Activated CD8-positive, alpha-beta memory T cell treated with anti-CD3 and anti-CD28 coated beads, Interleukin-2, amount 50 U/mL, for 4 hours (primary cell): ENCODE data around the gene TMEM240.
"Not testable (repeated sequence)": the region's sequence is repeated elsewhere in the genome, so short reads cannot be mapped to it uniquely, and the experiment has no call there.

Source experiments
- DNase-seq: peaks from one replicate; pipeline ENCODE4 v3.0.0-alpha.2; 2020

The TMEM240 gene

GRCh38 chr1:1523226-1523625, 17.2 kb downstream of the TMEM240 start:
- not testable (repeated sequence) for DNase-seq

- not testable (repeated sequence) for DNase-seq
These were observed 17.9 kb downstream of the TMEM240 start for GRCh38 chr1:1522536-1522935.

GRCh38 chr1:1521331-1521730, 19.1 kb downstream of the TMEM240 start:
- no peak for DNase-seq

- not testable (repeated sequence) for DNase-seq
These were observed 20.5 kb downstream of the TMEM240 start for GRCh38 chr1:1519805-1520505.

GRCh38 chr1:1518621-1519007, 21.8 kb downstream of the TMEM240 start:
- not testable (repeated sequence) for DNase-seq

- no peak for DNase-seq
These were observed 22.3 kb downstream of the TMEM240 start for GRCh38 chr1:1517973-1518620.

- not testable (repeated sequence) for DNase-seq
These were observed 23.5 kb downstream of the TMEM240 start for GRCh38 chr1:1516923-1517322.

- DNase-seq: not testable (repeated sequence)
These were observed 26.0 kb downstream of the TMEM240 start for GRCh38 chr1:1514376-1514775.

- DNase-seq: not testable (repeated sequence)
These were observed 26.7 kb downstream of the TMEM240 start for GRCh38 chr1:1513675-1514074.

GRCh38 chr1:1512425-1512824, 28.0 kb downstream of the TMEM240 start:
- not testable (repeated sequence) for DNase-seq

GRCh38 chr1:1511533-1512285, 28.7 kb downstream of the TMEM240 start, which contains the start of gene ATAD3A:
TSS of gene ATAD3A (plus strand) at chr1:1512162. CDS start at chr1:1512269, 107 bp downstream.
- peak; percentile 97 for DNase-seq

- DNase-seq: no peak
These were observed 29.4 kb downstream of the TMEM240 start for GRCh38 chr1:1510912-1511532.

- not testable (repeated sequence) for DNase-seq
These were observed 31.0 kb downstream of the TMEM240 start for GRCh38 chr1:1509465-1509850.

GRCh38 chr1:1508775-1509464, 31.5 kb downstream of the TMEM240 start:
- DNase-seq: not testable (repeated sequence)

GRCh38 chr1:1507305-1507704, 33.1 kb downstream of the TMEM240 start:
- DNase-seq: no peak

GRCh38 chr1:1505801-1506200, 34.6 kb downstream of the TMEM240 start:
- DNase-seq: not testable (repeated sequence)

GRCh38 chr1:1505366-1505798, 35.0 kb downstream of the TMEM240 start:
- not testable (repeated sequence) for DNase-seq

- DNase-seq: peak; percentile 60
These were observed 35.6 kb downstream of the TMEM240 start for GRCh38 chr1:1504777-1505365.

- DNase-seq: not testable (repeated sequence)
These were observed 44.9 kb downstream of the TMEM240 start for GRCh38 chr1:1495461-1495975.

GRCh38 chr1:1494311-1494710, 46.1 kb downstream of the TMEM240 start:
- DNase-seq: not testable (repeated sequence)

GRCh38 chr1:1491601-1492000, 48.8 kb downstream of the TMEM240 start:
- DNase-seq: no peak
